Measurements from ENCODE around the gene TRAPPC13.

TRAPPC13 gene

DNA sequence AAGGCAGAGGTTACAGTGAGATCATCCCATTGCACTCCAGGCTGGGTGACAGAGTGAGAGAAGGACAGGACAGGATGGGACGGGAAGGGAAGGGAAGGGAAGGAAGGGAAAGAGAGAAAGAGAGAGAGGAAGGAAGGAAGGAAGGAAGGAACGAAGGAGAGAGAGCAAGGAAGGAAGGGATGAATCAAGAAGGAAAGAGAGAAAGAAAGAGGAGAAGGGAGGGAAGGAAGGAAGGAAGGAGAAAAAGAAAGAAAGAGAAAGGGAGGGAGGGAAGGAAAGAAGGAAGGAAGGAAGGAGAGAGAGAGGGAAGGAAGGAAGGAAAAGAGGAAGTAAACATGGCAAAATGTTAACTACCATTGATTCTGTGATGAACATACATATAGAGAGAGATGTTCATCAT lies 68.3 kb downstream of the TRAPPC13 start:
- DNase-seq: no peak

- no peak for DNase-seq
Observed at GRCh38 chr5:65695162-65695755, 70.4 kb downstream of the TRAPPC13 start.

DNA sequence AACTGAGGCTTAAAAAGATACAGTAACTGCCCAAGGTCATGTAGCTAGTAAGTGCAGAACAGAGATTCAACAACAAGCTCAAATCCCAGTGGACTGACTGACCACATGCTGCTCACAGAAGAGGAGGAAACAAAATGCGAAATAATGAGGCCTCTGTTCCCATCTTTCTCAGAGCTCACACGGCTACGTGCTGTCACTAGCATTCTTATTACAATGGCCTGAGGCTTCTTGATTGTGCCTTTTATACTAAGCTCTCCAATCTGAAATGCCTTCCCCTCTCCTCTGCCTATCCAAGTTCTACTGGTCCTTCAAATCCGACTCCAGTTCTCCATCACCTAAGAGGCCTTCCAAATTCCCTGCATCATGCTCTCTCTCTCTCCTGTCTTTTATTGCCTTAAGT lies 71.1 kb downstream of the TRAPPC13 start:
- DNase-seq: no peak

DNA sequence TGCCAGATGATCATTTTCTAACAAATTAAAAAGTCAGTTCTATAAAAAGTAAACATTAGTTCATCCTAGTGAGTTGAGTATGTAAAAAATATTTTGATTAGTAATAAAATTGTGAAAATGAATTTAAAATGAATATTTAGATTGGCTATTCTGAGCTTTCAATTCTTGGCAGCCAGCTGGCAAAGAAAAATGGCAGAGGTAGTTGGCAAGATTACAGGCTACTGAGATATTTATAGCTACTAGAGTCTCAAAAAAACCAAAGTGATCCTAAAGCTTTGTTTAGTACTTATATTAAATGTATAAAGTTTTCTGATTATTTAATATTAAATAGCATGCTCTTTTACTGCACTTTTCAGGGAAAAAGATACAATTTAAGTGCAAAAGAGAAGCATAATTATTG lies 72.1 kb downstream of the TRAPPC13 start:
- no peak for DNase-seq

DNA sequence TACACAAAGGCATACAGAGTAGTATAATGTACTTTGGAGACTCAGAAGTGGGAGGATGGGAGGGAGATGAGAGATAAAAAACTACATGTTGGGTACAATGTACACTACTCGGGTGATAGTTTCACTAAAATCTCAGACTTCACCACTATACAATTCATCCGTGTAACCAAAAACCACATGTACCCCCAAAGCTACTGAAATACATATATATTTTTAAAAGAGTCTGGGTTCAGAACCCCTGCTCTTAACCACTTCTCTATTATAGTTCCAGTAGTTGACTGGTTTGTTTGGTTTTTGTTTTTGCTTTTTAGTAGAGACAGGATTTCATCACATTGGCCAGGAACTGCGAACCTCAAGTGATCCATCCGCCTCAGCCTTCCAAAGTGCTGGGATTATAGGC lies 74.5 kb downstream of the TRAPPC13 start:
- no peak for DNase-seq

DNA sequence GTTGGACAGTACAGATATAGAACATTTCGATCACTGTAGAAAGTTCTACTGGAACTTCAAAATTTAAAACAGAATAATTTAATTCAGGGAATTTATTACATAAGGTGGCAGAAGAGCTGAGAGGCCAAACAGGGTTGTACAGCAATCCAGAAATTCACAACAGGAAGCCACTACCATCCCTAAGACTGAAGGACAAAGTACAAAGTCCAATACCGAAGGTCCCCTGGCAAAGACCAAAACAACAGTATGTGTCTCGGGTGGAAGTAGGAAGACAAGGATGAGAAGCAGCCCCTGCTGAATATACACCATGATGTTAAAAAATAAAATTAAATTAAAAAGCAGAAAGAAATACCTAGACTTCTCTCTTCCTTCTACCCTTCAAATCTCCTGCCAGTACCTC lies 77.2 kb downstream of the TRAPPC13 start:
- DNase-seq: no peak

- no peak for DNase-seq
Observed at GRCh38 chr5:65704621-65705239, 79.9 kb downstream of the TRAPPC13 start.

- DNase-seq: no peak
Observed at GRCh38 chr5:65707663-65708062, 82.8 kb downstream of the TRAPPC13 start.

DNA sequence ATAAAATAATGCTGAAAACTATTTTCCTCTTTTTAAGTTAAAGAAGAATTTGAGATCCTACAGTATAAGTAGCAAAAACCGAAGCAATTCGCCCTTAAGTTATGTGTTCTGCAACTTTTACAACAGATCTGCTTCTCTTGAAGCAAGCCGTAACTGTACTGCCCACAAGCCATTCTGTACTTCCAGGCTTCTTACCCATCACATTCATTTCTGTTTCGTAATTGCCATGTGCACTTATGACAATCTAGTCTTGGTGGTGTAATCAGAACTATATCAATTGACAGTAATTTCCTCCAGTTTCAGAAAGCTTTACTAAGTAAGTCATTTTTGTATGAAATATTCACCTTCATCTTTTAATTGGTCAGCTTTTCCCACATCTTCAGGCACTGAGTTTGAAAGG lies 83.3 kb downstream of the TRAPPC13 start:
- DNase-seq: no peak
